Keratinocyte (primary cell): Measurements from ENCODE around the gene CLEC4C. TPM values are rescaled to one million over a fixed set of nuclear protein-coding genes. Genes with fewer than 3 reads are reported as not detected.

Experiments
- DNase-seq: peaks from one replicate; pipeline ENCODE4 v3.0.0-alpha.2; 2011; ENCODE audit warnings: low read depth, missing footprints, low spot score
- FAIRE-seq: peaks from 2 replicates; lab custom pipeline; 2011; peaks lifted over from hg19 to GRCh38; lab: Jason Lieb, UNC
- H2AFZ ChIP-seq: 2 replicates; pipeline ENCODE4 v1.6.0; 2012; ENCODE audit warnings: low read length, control low read depth, inconsistent platforms; ENCODE audit not compliant: control insufficient read depth
- H3K27ac ChIP-seq: 2 replicates; pipeline ENCODE4 v1.5.1; 2011; ENCODE audit warnings: low read length; ENCODE audit not compliant: control insufficient read depth, insufficient read depth
- H3K27me3 ChIP-seq: 3 replicates; pipeline ENCODE4 v1.6.0; 2011; ENCODE audit warnings: low read length; ENCODE audit not compliant: control insufficient read depth, insufficient read depth; ENCODE audit errors: extremely low read depth
- H3K36me3 ChIP-seq, 2 experiments: 2 replicates in 1 of 2; 3 replicates in 1 of 2; pipeline ENCODE4 v1.5.1; 2011; ENCODE audit warnings: low read length in 2 of 2, mild to moderate bottlenecking in 1 of 2; ENCODE audit not compliant: control insufficient read depth in 2 of 2, insufficient read depth in 2 of 2; ENCODE audit errors: extremely low read depth in 1 of 2
- H3K4me1 ChIP-seq: 3 replicates; pipeline ENCODE4 v1.5.1; 2011; ENCODE audit warnings: low read length; ENCODE audit not compliant: control insufficient read depth, insufficient read depth; ENCODE audit errors: extremely low read depth
- H3K4me2 ChIP-seq: 3 replicates; pipeline ENCODE4 v1.6.0; 2011; ENCODE audit warnings: low read depth, low read length; ENCODE audit not compliant: control insufficient read depth, insufficient read depth; ENCODE audit errors: extremely low read depth
- H3K4me3 ChIP-seq, 3 experiments: fragments of 200-600 bp in 1 of 3; sonication (generic) in 1 of 3; 2 replicates in 2 of 3; 3 replicates in 1 of 3; pipeline ENCODE4 v1.5.1; 2011 to 2016; ENCODE audit warnings: low read length in 3 of 3, mild to moderate bottlenecking in 3 of 3, control low read depth in 2 of 3, inconsistent platforms in 1 of 3, low read depth in 1 of 3, mixed read lengths in 1 of 3, mixed run types in 1 of 3, moderate library complexity in 1 of 3; ENCODE audit not compliant: control insufficient read depth in 2 of 3, insufficient read depth in 2 of 3; ENCODE audit errors: extremely low read depth in 1 of 3
- H3K79me2 ChIP-seq: 2 replicates; pipeline ENCODE4 v1.6.0; 2012; ENCODE audit warnings: low read length; ENCODE audit not compliant: control insufficient read depth, insufficient read depth
- H3K9ac ChIP-seq: 3 replicates; pipeline ENCODE4 v1.6.0; 2011; ENCODE audit warnings: low read length; ENCODE audit not compliant: control insufficient read depth, insufficient read depth; ENCODE audit errors: extremely low read depth
- H3K9me1 ChIP-seq: 3 replicates; pipeline ENCODE4 v1.6.0; 2011; ENCODE audit warnings: low read length; ENCODE audit not compliant: control insufficient read depth, insufficient read depth; ENCODE audit errors: extremely low read depth
- H3K9me3 ChIP-seq: 2 replicates; pipeline ENCODE4 v1.5.1; 2012; ENCODE audit warnings: low read depth, low read length; ENCODE audit not compliant: control insufficient read depth
- H4K20me1 ChIP-seq: 3 replicates; pipeline ENCODE4 v1.6.0; 2011; ENCODE audit warnings: low read length; ENCODE audit not compliant: control insufficient read depth, insufficient read depth; ENCODE audit errors: extremely low read depth
- CTCF ChIP-seq, 3 experiments: IDR thresholded peaks in 1 of 3; conservative IDR thresholded peaks in 1 of 3; optimal IDR thresholded peaks in 1 of 3; 2 replicates in 2 of 3; 3 replicates in 1 of 3; pipeline versions ENCODE3 to v1.5.1; 2011; ENCODE audit warnings: low read length in 3 of 3, mild to moderate bottlenecking in 3 of 3, moderate library complexity in 2 of 3, control low read depth in 1 of 3, inconsistent platforms in 1 of 3; ENCODE audit not compliant: insufficient read depth in 2 of 3; ENCODE audit errors: extremely low read depth in 1 of 3
- EZH2 ChIP-seq: IDR thresholded peaks from one replicate; pipeline ENCODE4 v1.6.1; 2012; ENCODE audit warnings: inconsistent platforms, mild to moderate bottlenecking, low read length, moderate library complexity
- dilution Hi-C: fragments of 300-500 bp; cut with MboI; formaldehyde crosslinking; loops from one replicate; pipeline ENCODE4 v1.7.0; 2020; ENCODE audit warnings: low sequenced_read_pairs; ENCODE audit not compliant: extremely low pct_ligation_motif_present
- polyA plus RNA-seq, 5 experiments: library from polyadenylated mRNA; depleted of rRNA in 3 of 5; stranded (reverse) in 3 of 5; stranded (forward) in 1 of 5; unstranded in 1 of 5; fragments of >200 nt; gene quantifications; 1 replicate in 1 of 5; 2 replicates in 3 of 5; 3 replicates in 1 of 5; pipeline versions ENCODE4 v1.2.1 to v1.2.3, GENCODE V29; 2011 to 2012; ENCODE audit warnings: missing spikeins in 2 of 5, low read depth in 1 of 5, low replicate concordance in 1 of 5

Gene CLEC4C
- polyA plus RNA-seq, 1 donor (not counting 4 experiments of a cell fraction or from before 2014, with no cell fraction given): not detected

DNA sequence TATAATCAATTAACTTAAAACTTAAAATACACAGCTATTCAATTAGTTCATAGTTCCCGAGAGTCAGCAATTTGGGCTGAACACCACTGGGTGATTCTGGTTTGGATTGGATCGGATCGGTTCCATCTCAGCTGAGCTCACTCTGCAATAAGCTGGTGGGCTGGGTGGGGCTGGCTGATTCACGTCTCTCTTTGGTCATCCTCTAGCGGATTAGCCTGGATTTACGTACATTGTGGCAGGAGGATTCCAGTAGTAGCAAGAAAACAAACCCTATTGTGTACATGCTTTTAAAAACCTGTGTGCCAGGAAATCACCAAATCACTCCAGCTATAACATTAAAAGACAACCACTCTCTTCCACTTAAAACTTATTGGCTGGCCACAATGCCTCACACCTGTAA lies 3.2 kb upstream of the CLEC4C start:
- Histone ChIP-seq H2AFZ (no peak overlapping the region), H3K27me3 (no peaks in the 10 kb centered on the region), H4K20me1 (no peaks in the 10 kb centered on the region), H3K9me3 (no peaks in the 10 kb centered on the region), H3K4me2 (no peak overlapping the region), H3K9me1 (no peaks in the 10 kb centered on the region), H3K36me3 (no peaks in the 10 kb centered on the region), H3K4me3 (no peak overlapping the region), H3K4me1 (no peaks in the 10 kb centered on the region), H3K27ac (no peak overlapping the region), H3K79me2 (no peaks in the 10 kb centered on the region), H3K9ac (no peak overlapping the region)
- dilution Hi-C loops: no loop called here
- no peak for TF ChIP-seq EZH2
- TF ChIP-seq CTCF (optimal IDR thresholded peaks at IDR 0.05 in 1 of 3, IDR thresholded peaks at IDR 0.05 in 1 of 3, conservative IDR thresholded peaks at IDR 0.05 in 1 of 3; ENCODE audit: extremely low read depth in 1 of 3, insufficient read depth in 2 of 3, low read length in 3 of 3): no peak
- FAIRE-seq (no peak), DNase-seq (no peak)

GRCh38 chr12:7749442-7749841 lies 2.3 kb upstream of the CLEC4C start:
- FAIRE-seq: no peak
- Histone ChIP-seq H4K20me1 (no peaks in the 10 kb centered on the region), H3K4me2 (no peak overlapping the region), H2AFZ (no peak overlapping the region), H3K9me1 (no peaks in the 10 kb centered on the region), H3K4me3 (no peak overlapping the region), H3K79me2 (no peaks in the 10 kb centered on the region), H3K27me3 (no peaks in the 10 kb centered on the region), H3K27ac (no peak overlapping the region), H3K4me1 (no peaks in the 10 kb centered on the region), H3K9me3 (no peaks in the 10 kb centered on the region), H3K9ac (no peak overlapping the region), H3K36me3 (no peaks in the 10 kb centered on the region)
- DNase-seq: no peak
- dilution Hi-C loops: no loop called here
- TF ChIP-seq EZH2 (no peak), CTCF (optimal IDR thresholded peaks at IDR 0.05 in 1 of 3, IDR thresholded peaks at IDR 0.05 in 1 of 3, conservative IDR thresholded peaks at IDR 0.05 in 1 of 3; ENCODE audit: extremely low read depth in 1 of 3, insufficient read depth in 2 of 3, low read length in 3 of 3) (no peak)
